K562 (cell line): Measurements from ENCODE around the gene INCENP. TPM values are rescaled to one million over a fixed set of nuclear protein-coding genes. Genes with fewer than 3 reads are reported as not detected.

Experiments
- EZH2 ChIP-seq: IDR thresholded peaks from 2 replicates; pipeline ENCODE4 v1.6.1; 2012; ENCODE audit warnings: low read depth, mild to moderate bottlenecking, inconsistent platforms, low read length, borderline replicate concordance
- MXI1 ChIP-seq: IDR thresholded peaks from 2 replicates; pipeline ENCODE4 v1.6.1; 2011; ENCODE audit warnings: low read depth, mild to moderate bottlenecking, improper control_type of control experiment, low read length
- NFIC ChIP-seq: fragments of 450-650 bp; IDR thresholded peaks from 2 replicates; pipeline ENCODE4 v1.6.1; 2017; ENCODE audit warnings: mild to moderate bottlenecking, inconsistent platforms
- NFRKB ChIP-seq: fragments of 450-650 bp; IDR thresholded peaks from 2 replicates; pipeline ENCODE4 v1.6.1; 2016; ENCODE audit warnings: low read depth
- PRPF4 ChIP-seq: fragments of 200-400 bp; formaldehyde crosslinking; IDR thresholded peaks from one replicate; pipeline ENCODE4 v1.6.1; 2017; ENCODE audit warnings: low read length, low read depth, mild to moderate bottlenecking; ENCODE audit not compliant: insufficient read depth, poor library complexity, severe bottlenecking
- RFX5 ChIP-seq: IDR thresholded peaks from 2 replicates; pipeline ENCODE4 v1.6.1; 2011; ENCODE audit warnings: low read depth, mild to moderate bottlenecking, improper control_type of control experiment, low read length
- ZNF174 ChIP-seq: fragments of 250-450 bp; sonication (Bioruptor Pico); IDR thresholded peaks from 2 replicates; pipeline ENCODE4 v1.4.0; 2020; ENCODE audit warnings: mild to moderate bottlenecking
- ZNF318 ChIP-seq, 2 experiments: fragments of 450-650 bp; IDR thresholded peaks; 2 replicates each; pipeline ENCODE4 v1.6.1; 2016; ENCODE audit warnings: mild to moderate bottlenecking in 2 of 2, borderline replicate concordance in 1 of 2, low read depth in 1 of 2, moderate library complexity in 1 of 2
- ZNF395 ChIP-seq: fragments of 200-800 bp; sonication (Bioruptor generic); IDR thresholded peaks from 2 replicates; pipeline ENCODE4 v1.6.1; 2017; ENCODE audit warnings: missing genetic modification characterization, missing compliant biosample characterization
- polyA plus RNA-seq, 8 experiments: library from polyadenylated mRNA; depleted of rRNA in 4 of 8; stranded (reverse) in 5 of 8; unstranded in 3 of 8; fragments of >200 nt; fragmentation: Nextera tagmentation in 2 of 8; fragmentation: Illumina TruSeq in 1 of 8; extraction: Ambion mirVana in 2 of 8; extraction: Trizol in 1 of 8; gene quantifications; 2 replicates each; pipeline versions ENCODE4 v1.2.1 to v1.2.3, GENCODE V29; 2011 to 2014; ENCODE audit warnings: inconsistent platforms in 1 of 8, missing spikeins in 1 of 8
- total RNA-seq, 7 experiments: library from RNA; depleted of rRNA in 6 of 7; stranded (reverse); fragments of >200 nt in 6 of 7; fragmentation: Illumina TruSeq in 2 of 7; extraction: Trizol in 2 of 7; gene quantifications; 2 replicates each; pipeline versions ENCODE4 v1.2.1 to v1.2.3, GENCODE V29; 2011 to 2021; ENCODE audit warnings: low replicate concordance in 1 of 7
- TF ChIP-seq, protein P1 (sequence below): sonication (generic); formaldehyde crosslinking; IDR thresholded peaks from 2 replicates; pipeline ENCODE4 v1.8.0; 2023; ENCODE audit warnings: mild to moderate bottlenecking, missing genetic modification reagents
- TF ChIP-seq, protein P2 (sequence below): sonication (generic); formaldehyde crosslinking; IDR thresholded peaks from 2 replicates; pipeline ENCODE4 v1.5.0; 2020; ENCODE audit warnings: missing genetic modification reagents

Gene INCENP
- total and polyA plus RNA-seq, 9 of the 15 experiments (the other 6 are each of a cell fraction or from before 2014, with no cell fraction given) = 1.1 to 97.9 (median 28.2) TPM

DNA sequence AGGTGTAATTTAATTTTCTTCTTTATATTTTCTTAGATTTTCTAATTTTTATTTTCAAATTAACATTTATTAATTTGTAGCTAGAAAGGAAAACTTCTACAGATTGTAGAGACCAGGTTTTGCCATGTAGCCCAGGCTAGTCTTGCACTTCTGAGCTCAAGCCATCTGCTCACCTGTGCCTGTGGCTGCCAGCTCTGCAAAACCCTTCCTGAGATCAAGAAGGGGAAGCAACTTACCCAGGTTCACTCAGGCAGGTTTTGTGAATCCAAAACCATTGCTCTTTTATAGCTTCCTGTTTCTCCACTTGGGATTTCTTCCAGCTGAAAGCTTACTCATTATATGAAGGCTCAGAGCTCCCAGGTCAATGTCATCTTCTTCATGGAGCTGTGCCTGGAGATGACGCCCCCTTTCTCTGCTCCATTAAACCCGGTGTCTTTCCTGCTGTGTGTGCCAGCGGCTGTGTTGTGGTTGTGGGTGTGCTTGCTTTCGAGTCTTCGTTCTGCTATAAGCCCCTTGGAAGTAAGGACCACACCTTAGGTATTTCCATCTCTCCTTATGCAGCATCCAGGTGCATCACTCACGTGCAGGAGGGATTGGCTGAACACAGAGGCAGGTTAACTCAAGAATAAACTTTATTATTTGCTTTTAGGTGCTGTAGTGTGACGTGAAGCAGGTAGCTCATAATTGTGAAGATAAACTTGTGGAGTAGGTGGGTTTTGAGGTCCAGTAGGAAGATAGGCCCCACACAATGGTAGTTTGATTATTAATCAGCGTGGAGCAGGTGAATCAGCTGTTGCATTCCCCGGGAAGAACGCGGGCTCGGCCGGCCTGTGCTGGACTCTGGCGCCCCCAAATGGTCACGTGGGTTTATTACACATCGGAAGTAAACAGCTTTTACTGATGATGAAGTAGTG, 42.2 kb upstream of the INCENP start (continued):
- TF ChIP-seq ZNF395 = no peak
- TF ChIP-seq NFRKB = no peak
- TF ChIP-seq, protein P1, sequence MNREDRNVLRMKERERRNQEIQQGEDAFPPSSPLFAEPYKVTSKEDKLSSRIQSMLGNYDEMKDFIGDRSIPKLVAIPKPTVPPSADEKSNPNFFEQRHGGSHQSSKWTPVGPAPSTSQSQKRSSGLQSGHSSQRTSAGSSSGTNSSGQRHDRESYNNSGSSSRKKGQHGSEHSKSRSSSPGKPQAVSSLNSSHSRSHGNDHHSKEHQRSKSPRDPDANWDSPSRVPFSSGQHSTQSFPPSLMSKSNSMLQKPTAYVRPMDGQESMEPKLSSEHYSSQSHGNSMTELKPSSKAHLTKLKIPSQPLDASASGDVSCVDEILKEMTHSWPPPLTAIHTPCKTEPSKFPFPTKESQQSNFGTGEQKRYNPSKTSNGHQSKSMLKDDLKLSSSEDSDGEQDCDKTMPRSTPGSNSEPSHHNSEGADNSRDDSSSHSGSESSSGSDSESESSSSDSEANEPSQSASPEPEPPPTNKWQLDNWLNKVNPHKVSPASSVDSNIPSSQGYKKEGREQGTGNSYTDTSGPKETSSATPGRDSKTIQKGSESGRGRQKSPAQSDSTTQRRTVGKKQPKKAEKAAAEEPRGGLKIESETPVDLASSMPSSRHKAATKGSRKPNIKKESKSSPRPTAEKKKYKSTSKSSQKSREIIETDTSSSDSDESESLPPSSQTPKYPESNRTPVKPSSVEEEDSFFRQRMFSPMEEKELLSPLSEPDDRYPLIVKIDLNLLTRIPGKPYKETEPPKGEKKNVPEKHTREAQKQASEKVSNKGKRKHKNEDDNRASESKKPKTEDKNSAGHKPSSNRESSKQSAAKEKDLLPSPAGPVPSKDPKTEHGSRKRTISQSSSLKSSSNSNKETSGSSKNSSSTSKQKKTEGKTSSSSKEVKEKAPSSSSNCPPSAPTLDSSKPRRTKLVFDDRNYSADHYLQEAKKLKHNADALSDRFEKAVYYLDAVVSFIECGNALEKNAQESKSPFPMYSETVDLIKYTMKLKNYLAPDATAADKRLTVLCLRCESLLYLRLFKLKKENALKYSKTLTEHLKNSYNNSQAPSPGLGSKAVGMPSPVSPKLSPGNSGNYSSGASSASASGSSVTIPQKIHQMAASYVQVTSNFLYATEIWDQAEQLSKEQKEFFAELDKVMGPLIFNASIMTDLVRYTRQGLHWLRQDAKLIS = no peak
- TF ChIP-seq, protein P2, sequence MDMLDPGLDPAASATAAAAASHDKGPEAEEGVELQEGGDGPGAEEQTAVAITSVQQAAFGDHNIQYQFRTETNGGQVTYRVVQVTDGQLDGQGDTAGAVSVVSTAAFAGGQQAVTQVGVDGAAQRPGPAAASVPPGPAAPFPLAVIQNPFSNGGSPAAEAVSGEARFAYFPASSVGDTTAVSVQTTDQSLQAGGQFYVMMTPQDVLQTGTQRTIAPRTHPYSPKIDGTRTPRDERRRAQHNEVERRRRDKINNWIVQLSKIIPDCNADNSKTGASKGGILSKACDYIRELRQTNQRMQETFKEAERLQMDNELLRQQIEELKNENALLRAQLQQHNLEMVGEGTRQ (CRISPR knock-in tag) = peak; percentile 59
- no peak for TF ChIP-seq ZNF174 (CRISPR knock-in tag)
- TF ChIP-seq NFIC = no peak
- no peak for TF ChIP-seq PRPF4
- no peak for TF ChIP-seq ZNF318 (IDR thresholded peaks at IDR 0.05; ENCODE audit: borderline replicate concordance in 1 of 2, low read depth in 1 of 2)
- TF ChIP-seq EZH2 = no peak
- no peak for TF ChIP-seq MXI1
- no peak for TF ChIP-seq RFX5
